ENCODE results near the gene FGFR4. TPM values are rescaled to one million over a fixed set of nuclear protein-coding genes. Genes with fewer than 3 reads are reported as not detected.

The FGFR4 gene
- total and polyA plus RNA-seq, 2 donors (not counting 1 experiment from before 2014, with no cell fraction given), result 1.2 to 2.7 TPM

DNA sequence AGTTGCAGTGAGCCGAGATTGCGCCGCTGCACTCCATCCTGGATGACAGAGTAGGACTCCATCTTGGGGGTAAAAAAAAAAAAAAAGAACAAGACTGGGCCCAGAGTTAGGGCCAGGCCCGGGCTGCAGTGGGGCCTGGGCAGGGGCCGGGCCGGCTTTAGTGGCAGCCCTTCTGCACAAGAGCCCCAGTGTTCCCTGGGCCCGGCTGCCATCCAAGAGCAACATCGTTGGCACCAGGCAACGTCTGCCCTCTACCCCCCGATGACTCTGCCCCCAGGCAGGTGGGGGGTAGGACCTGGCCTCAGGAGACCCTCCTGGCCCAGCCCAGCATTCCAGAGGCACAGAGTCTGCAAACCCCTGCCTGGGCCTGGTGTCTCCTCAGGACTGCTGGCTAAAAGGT lies 4.9 kb upstream of the FGFR4 start:
- H3K4me2 ChIP-seq (replicated peaks; ENCODE audit: low read depth, low read length, poor library complexity, severe bottlenecking), result no peak overlapping the region
- ATAC-seq (ENCODE audit: low read depth) (no peak), DNase-seq (no peak)
- ChIA-PET POLR2A (no interaction called here), CTCF (interaction anchor here (0.9 to 6.8 kb wide), 3 partner anchors 10 to 228 kb away, joined by 3 to 77 read pairs (median 4); no protein-coding TSS in a partner anchor)
- H3K79me2 ChIP-seq (ENCODE audit: control insufficient read depth, insufficient read depth, low read length), result no peaks in the 10 kb centered on the region
- intact Hi-C loops (cut with micrococcal nuclease), result no loop called here
- H3K27ac Mint-ChIP-seq, result no peak overlapping the region
- H3K4me1 Mint-ChIP-seq, result peaks cover 16% of the 10 kb centered on the region
- no peaks in the 10 kb centered on the region for H3K9me3 Mint-ChIP-seq (ENCODE audit: insufficient read depth)
- WGBS (ENCODE audit: insufficient coverage), result 89% methylated on average over 10 of the region's 10 CpGs
- TF ChIP-seq, protein P1, sequence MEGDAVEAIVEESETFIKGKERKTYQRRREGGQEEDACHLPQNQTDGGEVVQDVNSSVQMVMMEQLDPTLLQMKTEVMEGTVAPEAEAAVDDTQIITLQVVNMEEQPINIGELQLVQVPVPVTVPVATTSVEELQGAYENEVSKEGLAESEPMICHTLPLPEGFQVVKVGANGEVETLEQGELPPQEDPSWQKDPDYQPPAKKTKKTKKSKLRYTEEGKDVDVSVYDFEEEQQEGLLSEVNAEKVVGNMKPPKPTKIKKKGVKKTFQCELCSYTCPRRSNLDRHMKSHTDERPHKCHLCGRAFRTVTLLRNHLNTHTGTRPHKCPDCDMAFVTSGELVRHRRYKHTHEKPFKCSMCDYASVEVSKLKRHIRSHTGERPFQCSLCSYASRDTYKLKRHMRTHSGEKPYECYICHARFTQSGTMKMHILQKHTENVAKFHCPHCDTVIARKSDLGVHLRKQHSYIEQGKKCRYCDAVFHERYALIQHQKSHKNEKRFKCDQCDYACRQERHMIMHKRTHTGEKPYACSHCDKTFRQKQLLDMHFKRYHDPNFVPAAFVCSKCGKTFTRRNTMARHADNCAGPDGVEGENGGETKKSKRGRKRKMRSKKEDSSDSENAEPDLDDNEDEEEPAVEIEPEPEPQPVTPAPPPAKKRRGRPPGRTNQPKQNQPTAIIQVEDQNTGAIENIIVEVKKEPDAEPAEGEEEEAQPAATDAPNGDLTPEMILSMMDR (IDR thresholded peaks at IDR 0.05), result no peak
- no peak for TF ChIP-seq EZH2 (IDR thresholded peaks at IDR 0.05; ENCODE audit: borderline replicate concordance, insufficient read depth, low read depth, low read length, poor library complexity, severe bottlenecking)
- peaks cover 3 to 14% of the 10 kb centered on the region in 2 donors for H3K4me1 ChIP-seq (ENCODE audit: control insufficient read depth in 2 of 2, insufficient read depth in 2 of 2, low read length in 2 of 2)
- peaks cover 0 to 7% (median 1%) of the 10 kb centered on the region in 4 experiments for H3K27me3 ChIP-seq (replicated peaks in 1 of 4; ENCODE audit: control extremely low read depth in 1 of 4, control insufficient read depth in 3 of 4, insufficient read depth in 4 of 4, low read length in 3 of 4)
- H4K20me1 ChIP-seq (ENCODE audit: control insufficient read depth, insufficient read depth, low read length, poor library complexity, severe bottlenecking), result no peaks in the 10 kb centered on the region
- no peak overlapping the region for H3K4me3 Mint-ChIP-seq
- peaks cover 4% of the 10 kb centered on the region for H3K27me3 Mint-ChIP-seq
- no peak overlapping the region for H3K27ac ChIP-seq (ENCODE audit: low read length in 2 of 2)
- no peak overlapping the region for H3K9ac ChIP-seq (ENCODE audit: low read length)
- H3K36me3 ChIP-seq (replicated peaks in 1 of 2; ENCODE audit: control extremely low read depth in 1 of 2, control insufficient read depth in 1 of 2, extremely low read depth in 1 of 2, insufficient read depth in 2 of 2, low read length in 1 of 2), result no peaks in the 10 kb centered on the region
- no peak overlapping the region for H3K4me3 ChIP-seq (ENCODE audit: control extremely low read depth in 1 of 5, extremely low read depth in 1 of 5, insufficient read depth in 1 of 5, low read depth in 2 of 5, low read length in 4 of 5)
- H2AFZ ChIP-seq (ENCODE audit: insufficient read depth, low read depth, low read length, poor library complexity, severe bottlenecking), result no peak overlapping the region
- no peaks in the 10 kb centered on the region for H3K9me3 ChIP-seq (ENCODE audit: control extremely low read depth in 1 of 3, control insufficient read depth in 2 of 3, insufficient read depth in 1 of 3, low read length in 2 of 3)

DNA sequence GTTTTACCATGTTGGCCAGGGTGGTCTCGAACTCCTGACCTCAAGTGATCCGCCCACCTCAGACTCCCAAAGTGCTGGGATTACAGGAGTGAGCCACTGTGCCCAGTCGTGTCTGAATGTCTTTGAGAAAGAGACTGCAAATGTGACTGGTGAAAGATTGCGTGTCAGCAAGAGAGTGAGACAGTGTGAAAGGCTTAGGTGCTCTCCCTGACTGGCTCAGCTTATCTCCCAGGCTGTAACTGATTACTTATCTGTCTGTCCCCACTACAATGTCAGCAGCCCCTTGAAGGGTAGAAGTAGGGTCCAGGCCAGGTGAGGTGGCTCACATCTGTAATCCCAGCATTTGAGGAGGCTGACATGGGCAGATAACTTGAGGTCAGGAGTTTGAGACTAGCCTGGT lies 3.4 kb upstream of the FGFR4 start:
- no peak overlapping the region for H3K27ac Mint-ChIP-seq
- CTCF ChIA-PET, result interaction anchor here (0.7 to 6.8 kb wide), 3 partner anchors 11 to 119 kb away, joined by 4 to 77 read pairs (median 18); no protein-coding TSS in a partner anchor
- WGBS (ENCODE audit: insufficient coverage), result 100% methylated on average over 2 of the region's 4 CpGs

More for the DNA sequence above, 3.4 kb upstream of the FGFR4 start:
- Histone ChIP-seq H4K20me1 (ENCODE audit: control insufficient read depth, insufficient read depth, low read length, poor library complexity, severe bottlenecking) (no peaks in the 10 kb centered on the region), H2AFZ (ENCODE audit: insufficient read depth, low read depth, low read length, poor library complexity, severe bottlenecking) (no peak overlapping the region), H3K27me3 (replicated peaks in 1 of 4; ENCODE audit: control extremely low read depth in 1 of 4, control insufficient read depth in 3 of 4, insufficient read depth in 4 of 4, low read length in 3 of 4) (peaks cover 0 to 16% (median 4%) of the 10 kb centered on the region in 4 experiments), H3K4me3 (ENCODE audit: control extremely low read depth in 1 of 5, extremely low read depth in 1 of 5, insufficient read depth in 1 of 5, low read depth in 2 of 5, low read length in 4 of 5) (no peak overlapping the region), H3K27ac (ENCODE audit: low read length in 2 of 2) (no peak overlapping the region), H3K9ac (ENCODE audit: low read length) (no peak overlapping the region), H3K4me1 (ENCODE audit: control insufficient read depth in 2 of 2, insufficient read depth in 2 of 2, low read length in 2 of 2) (peaks cover 12 to 22% of the 10 kb centered on the region in 2 donors), H3K36me3 (replicated peaks in 1 of 2; ENCODE audit: control extremely low read depth in 1 of 2, control insufficient read depth in 1 of 2, extremely low read depth in 1 of 2, insufficient read depth in 2 of 2, low read length in 1 of 2) (no peaks in the 10 kb centered on the region), H3K9me3 (ENCODE audit: control extremely low read depth in 1 of 3, control insufficient read depth in 2 of 3, insufficient read depth in 1 of 3, low read length in 2 of 3) (peaks cover 0 to 5% (median 0%) of the 10 kb centered on the region in 3 donors), H3K79me2 (ENCODE audit: control insufficient read depth, insufficient read depth, low read length) (no peaks in the 10 kb centered on the region), H3K4me2 (replicated peaks; ENCODE audit: low read depth, low read length, poor library complexity, severe bottlenecking) (no peak overlapping the region)
- H3K4me1 Mint-ChIP-seq, result peaks cover 23% of the 10 kb centered on the region
- no peak overlapping the region for H3K4me3 Mint-ChIP-seq
- POLR2A ChIA-PET, result interaction anchor here (0.6 kb wide), 1 partner anchor 457 kb away, joined by 3 read pairs; no protein-coding TSS in a partner anchor
- peaks cover 8% of the 10 kb centered on the region for H3K27me3 Mint-ChIP-seq
- intact Hi-C loops (cut with micrococcal nuclease), result no loop called here
- DNase-seq (no peak), ATAC-seq (ENCODE audit: low read depth) (no peak)
- no peaks in the 10 kb centered on the region for H3K9me3 Mint-ChIP-seq (ENCODE audit: insufficient read depth)
- TF ChIP-seq, protein P1 (IDR thresholded peaks at IDR 0.05), result no peak
- TF ChIP-seq EZH2 (IDR thresholded peaks at IDR 0.05; ENCODE audit: borderline replicate concordance, insufficient read depth, low read depth, low read length, poor library complexity, severe bottlenecking), result no peak

Measured in B cell (primary cell).